HL-60 (cell line): ENCODE data around the gene RHOT2.

Experiments
- DNase-seq, 2 experiments: peaks; one replicate each; pipeline ENCODE4 v3.0.0-alpha.2; 2010 to 2020; ENCODE audit warnings: low read depth in 1 of 2, low spot score in 1 of 2
- H3K27ac ChIP-seq: fragments of 250-450 bp; sonication (Bioruptor Pico); replicated peaks from 2 replicates; pipeline ENCODE4 v1.5.1; 2020; ENCODE audit warnings: mild to moderate bottlenecking, moderate library complexity
- H3K27me3 ChIP-seq: fragments of 250-450 bp; sonication (Bioruptor Pico); 2 replicates; pipeline ENCODE4 v1.5.1; 2021; ENCODE audit warnings: mild to moderate bottlenecking, moderate library complexity; ENCODE audit not compliant: insufficient read depth, poor library complexity, severe bottlenecking
- H3K4me3 ChIP-seq: replicated peaks from 2 replicates; pipeline ENCODE4 v1.5.1; 2011; ENCODE audit warnings: mild to moderate bottlenecking, control low read depth, low read length; ENCODE audit not compliant: insufficient read depth
- GABPA ChIP-seq: IDR thresholded peaks from 2 replicates; pipeline ENCODE4 v1.6.1; 2012; ENCODE audit warnings: low read depth
- POLR2AphosphoS5 ChIP-seq: IDR thresholded peaks from 2 replicates; pipeline ENCODE4 v1.6.1; 2012; ENCODE audit warnings: low read depth
- REST ChIP-seq: IDR thresholded peaks from 2 replicates; pipeline ENCODE4 v1.6.1; 2012; ENCODE audit warnings: low read depth; ENCODE audit not compliant: insufficient replicate concordance
- SPI1 ChIP-seq: IDR thresholded peaks from 2 replicates; pipeline ENCODE4 v1.6.1; 2012; ENCODE audit warnings: low read depth, mild to moderate bottlenecking, borderline replicate concordance
- TF ChIP-seq, protein P1 (sequence below): IDR thresholded peaks from one replicate; pipeline ENCODE4 v1.5.1; 2011; ENCODE audit warnings: low read length, control low read depth, inconsistent platforms; ENCODE audit not compliant: insufficient read depth

The RHOT2 gene

GRCh38 chr16:657487-657886, 10.4 kb upstream of the RHOT2 start:
- Histone ChIP-seq H3K4me3 (no peak overlapping the region), H3K27me3 (no peaks in the 10 kb centered on the region), H3K27ac (no peak overlapping the region)
- no peak for DNase-seq
- TF ChIP-seq SPI1 (no peak), REST (no peak), GABPA (no peak), POLR2AphosphoS5 (no peak)
- TF ChIP-seq, protein P1, sequence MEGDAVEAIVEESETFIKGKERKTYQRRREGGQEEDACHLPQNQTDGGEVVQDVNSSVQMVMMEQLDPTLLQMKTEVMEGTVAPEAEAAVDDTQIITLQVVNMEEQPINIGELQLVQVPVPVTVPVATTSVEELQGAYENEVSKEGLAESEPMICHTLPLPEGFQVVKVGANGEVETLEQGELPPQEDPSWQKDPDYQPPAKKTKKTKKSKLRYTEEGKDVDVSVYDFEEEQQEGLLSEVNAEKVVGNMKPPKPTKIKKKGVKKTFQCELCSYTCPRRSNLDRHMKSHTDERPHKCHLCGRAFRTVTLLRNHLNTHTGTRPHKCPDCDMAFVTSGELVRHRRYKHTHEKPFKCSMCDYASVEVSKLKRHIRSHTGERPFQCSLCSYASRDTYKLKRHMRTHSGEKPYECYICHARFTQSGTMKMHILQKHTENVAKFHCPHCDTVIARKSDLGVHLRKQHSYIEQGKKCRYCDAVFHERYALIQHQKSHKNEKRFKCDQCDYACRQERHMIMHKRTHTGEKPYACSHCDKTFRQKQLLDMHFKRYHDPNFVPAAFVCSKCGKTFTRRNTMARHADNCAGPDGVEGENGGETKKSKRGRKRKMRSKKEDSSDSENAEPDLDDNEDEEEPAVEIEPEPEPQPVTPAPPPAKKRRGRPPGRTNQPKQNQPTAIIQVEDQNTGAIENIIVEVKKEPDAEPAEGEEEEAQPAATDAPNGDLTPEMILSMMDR, result no peak

- no peak overlapping the region for H3K4me3 ChIP-seq
- H3K27ac ChIP-seq, result no peak overlapping the region
- no peak for DNase-seq
- no peaks in the 10 kb centered on the region for H3K27me3 ChIP-seq
- TF ChIP-seq SPI1 (no peak), POLR2AphosphoS5 (no peak), GABPA (no peak)
- TF ChIP-seq, protein P1, result peak; percentile 30
Observed at GRCh38 chr16:658679-659571, 9.0 kb upstream of the RHOT2 start.

- H3K4me3 ChIP-seq, result no peak overlapping the region
- TF ChIP-seq, protein P1, result no peak
- no peak for TF ChIP-seq SPI1
- no peak for TF ChIP-seq REST
- no peak for TF ChIP-seq POLR2AphosphoS5
- TF ChIP-seq GABPA, result no peak
- H3K27ac ChIP-seq, result no peak overlapping the region
- no peaks in the 10 kb centered on the region for H3K27me3 ChIP-seq
- no peak for DNase-seq
Observed at GRCh38 chr16:659618-660017, 8.3 kb upstream of the RHOT2 start.

DNA sequence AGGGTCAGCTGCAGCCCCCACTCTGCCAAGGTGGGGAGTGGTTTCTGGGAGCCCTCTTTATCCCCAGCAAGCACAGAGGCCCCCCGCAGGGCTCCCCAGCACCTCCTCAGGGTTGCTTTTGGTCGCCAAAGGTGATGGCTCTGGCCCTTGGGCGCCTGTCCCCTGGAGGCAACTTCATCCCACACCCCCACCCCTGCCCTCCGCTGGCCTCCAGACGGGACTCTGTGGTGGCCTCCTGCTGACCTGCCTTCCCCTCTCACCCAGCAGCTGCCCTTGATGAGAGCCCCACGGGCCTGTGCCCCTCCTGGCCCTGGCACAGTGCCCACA, 7.8 kb upstream of the RHOT2 start:
- Histone ChIP-seq H3K4me3 (no peak overlapping the region), H3K27ac (peak overlapping the region; percentile 55), H3K27me3 (no peaks in the 10 kb centered on the region)
- no peak for DNase-seq
- TF ChIP-seq REST (no peak), GABPA (no peak), SPI1 (no peak)
